Activated naive CD4-positive, alpha-beta T cell treated with anti-CD3 and anti-CD28 coated beads for 36 hours (primary cell): ENCODE results near the gene ZBED5. TPM values are rescaled to one million over a fixed set of nuclear protein-coding genes. Genes with fewer than 3 reads are reported as not detected.

ENCODE experiments used
- CTCF ChIA-PET: fragments of 350-600 bp; sonication (Branson Sonifier 250); formaldehyde crosslinking; loops from one replicate; lab custom pipeline; 2021; ENCODE audit warnings: antibody characterized with exemption; lab: Charles Lee
- DNase-seq: peaks from one replicate; pipeline ENCODE4 v3.0.0-alpha.2; 2020
- H3K27ac Mint-ChIP-seq: one replicate; pipeline ENCODE4 v1.8.0; 2021; ENCODE audit warnings: mild to moderate bottlenecking, mixed read lengths
- H3K27me3 Mint-ChIP-seq: one replicate; pipeline ENCODE4 v1.8.0; 2021; ENCODE audit warnings: low read depth, mixed read lengths
- H3K36me3 Mint-ChIP-seq: one replicate; pipeline ENCODE4 v1.8.0; 2021; ENCODE audit warnings: low read depth, mixed read lengths
- H3K4me1 Mint-ChIP-seq: one replicate; pipeline ENCODE4 v1.8.0; 2021; ENCODE audit warnings: low read depth, mixed read lengths
- H3K4me3 Mint-ChIP-seq: one replicate; pipeline ENCODE4 v1.8.0; 2021; ENCODE audit warnings: mild to moderate bottlenecking, moderate library complexity, mixed read lengths
- H3K9me3 Mint-ChIP-seq: one replicate; pipeline ENCODE4 v1.8.0; 2021; ENCODE audit warnings: mixed read lengths
- intact Hi-C: fragments of 100-400 bp; cut with micrococcal nuclease; formaldehyde crosslinking; loops from one replicate; pipeline ENCODE4 v1.15.1; 2023
- total RNA-seq, 2 experiments: library from RNA; stranded (reverse); gene quantifications; one replicate each; pipeline ENCODE4 v1.2.3, GENCODE V29; 2021

ZBED5 gene
- total RNA-seq, 2 experiments from 2014 or later = 50.4 to 52.4 TPM

GRCh38 chr11:10875430-10876021 is 17.7 kb upstream of the ZBED5 start:
- intact Hi-C loops = no loop called here
- H3K4me3 Mint-ChIP-seq = no peak overlapping the region
- no peak overlapping the region for H3K27ac Mint-ChIP-seq
- peaks cover 15% of the 10 kb centered on the region for H3K9me3 Mint-ChIP-seq
- CTCF ChIA-PET = interaction anchor here (0.7 to 0.9 kb wide), 2 partner anchors 12 to 50 kb away, joined by 3 read pairs; no protein-coding TSS in a partner anchor
- peaks cover 25% of the 10 kb centered on the region for H3K4me1 Mint-ChIP-seq
- H3K36me3 Mint-ChIP-seq = peaks cover 30% of the 10 kb centered on the region
- no peak for DNase-seq
- no peaks in the 10 kb centered on the region for H3K27me3 Mint-ChIP-seq

- H3K9me3 Mint-ChIP-seq = peaks cover 15% of the 10 kb centered on the region
- no peak for DNase-seq
- peaks cover 28% of the 10 kb centered on the region for H3K36me3 Mint-ChIP-seq
- CTCF ChIA-PET = no interaction called here
- H3K4me1 Mint-ChIP-seq = peaks cover 20% of the 10 kb centered on the region
- no peaks in the 10 kb centered on the region for H3K27me3 Mint-ChIP-seq
- no peak overlapping the region for H3K27ac Mint-ChIP-seq
- H3K4me3 Mint-ChIP-seq = no peak overlapping the region
- intact Hi-C loops = no loop called here
These were observed 14.2 kb upstream of the ZBED5 start for GRCh38 chr11:10872097-10872496.

GRCh38 chr11:10868352-10868751 is 10.5 kb upstream of the ZBED5 start:
- CTCF ChIA-PET = interaction anchor here (1.2 kb wide), 1 partner anchor 160 kb away, joined by 4 read pairs; no protein-coding TSS in a partner anchor
- intact Hi-C loops = no loop called here
- Mint-ChIP-seq H3K9me3 (peaks cover 13% of the 10 kb centered on the region), H3K27me3 (no peaks in the 10 kb centered on the region), H3K27ac (no peak overlapping the region), H3K4me3 (no peak overlapping the region), H3K36me3 (peaks cover 16% of the 10 kb centered on the region), H3K4me1 (peaks cover 24% of the 10 kb centered on the region)
- DNase-seq = no peak

GRCh38 chr11:10866893-10867331 is 9.1 kb upstream of the ZBED5 start:
- H3K36me3 Mint-ChIP-seq = peaks cover 6% of the 10 kb centered on the region
- H3K27me3 Mint-ChIP-seq = no peaks in the 10 kb centered on the region
- peaks cover 2% of the 10 kb centered on the region for H3K9me3 Mint-ChIP-seq
- H3K4me3 Mint-ChIP-seq = no peak overlapping the region
- H3K4me1 Mint-ChIP-seq = peaks cover 34% of the 10 kb centered on the region
- intact Hi-C loops = no loop called here
- no peak overlapping the region for H3K27ac Mint-ChIP-seq
- DNase-seq = no peak
- CTCF ChIA-PET = no interaction called here

GRCh38 chr11:10865837-10866270 is 8.0 kb upstream of the ZBED5 start:
- intact Hi-C loops = no loop called here
- peaks cover 1% of the 10 kb centered on the region for H3K9me3 Mint-ChIP-seq
- H3K4me3 Mint-ChIP-seq = peak overlapping the region; percentile 43
- no peak overlapping the region for H3K27ac Mint-ChIP-seq
- H3K4me1 Mint-ChIP-seq = peaks cover 36% of the 10 kb centered on the region
- CTCF ChIA-PET = no interaction called here
- H3K27me3 Mint-ChIP-seq = no peaks in the 10 kb centered on the region
- DNase-seq = no peak
- peaks cover 2% of the 10 kb centered on the region for H3K36me3 Mint-ChIP-seq

GRCh38 chr11:10864688-10865087 is 6.8 kb upstream of the ZBED5 start:
- no peak overlapping the region for H3K4me3 Mint-ChIP-seq
- H3K4me1 Mint-ChIP-seq = peaks cover 46% of the 10 kb centered on the region
- H3K27ac Mint-ChIP-seq = no peak overlapping the region
- no peaks in the 10 kb centered on the region for H3K27me3 Mint-ChIP-seq
- DNase-seq = no peak
- intact Hi-C loops = no loop called here
- CTCF ChIA-PET = no interaction called here
- peaks cover 2% of the 10 kb centered on the region for H3K36me3 Mint-ChIP-seq
- peaks cover 1% of the 10 kb centered on the region for H3K9me3 Mint-ChIP-seq

- Mint-ChIP-seq H3K36me3 (peaks cover 5% of the 10 kb centered on the region), H3K27ac (peak overlapping the region; percentile 65), H3K4me1 (peaks cover 42% of the 10 kb centered on the region), H3K9me3 (peaks cover 1% of the 10 kb centered on the region), H3K27me3 (no peaks in the 10 kb centered on the region), H3K4me3 (peak overlapping the region; percentile 21)
- DNase-seq = no peak
- CTCF ChIA-PET = no interaction called here
- intact Hi-C loops = no loop called here
These were observed 4.6 kb upstream of the ZBED5 start for GRCh38 chr11:10862446-10862845.

GRCh38 chr11:10861799-10862198 is 3.9 kb upstream of the ZBED5 start:
- no peak for DNase-seq
- H3K36me3 Mint-ChIP-seq = peaks cover 12% of the 10 kb centered on the region
- peaks cover 40% of the 10 kb centered on the region for H3K4me1 Mint-ChIP-seq
- no peak overlapping the region for H3K4me3 Mint-ChIP-seq
- H3K27me3 Mint-ChIP-seq = no peaks in the 10 kb centered on the region
- intact Hi-C loops = no loop called here
- CTCF ChIA-PET = no interaction called here
- peak overlapping the region; percentile 24 for H3K27ac Mint-ChIP-seq
- H3K9me3 Mint-ChIP-seq = peaks cover 1% of the 10 kb centered on the region

- no peak for DNase-seq
- H3K9me3 Mint-ChIP-seq = no peaks in the 10 kb centered on the region
- intact Hi-C loops = no loop called here
- H3K4me3 Mint-ChIP-seq = no peak overlapping the region
- H3K27ac Mint-ChIP-seq = no peak overlapping the region
- no peaks in the 10 kb centered on the region for H3K27me3 Mint-ChIP-seq
- CTCF ChIA-PET = interaction anchor here (0.7 to 1.3 kb wide), 3 partner anchors 26 to 94 kb away, joined by 3 read pairs; no protein-coding TSS in a partner anchor
- peaks cover 18% of the 10 kb centered on the region for H3K36me3 Mint-ChIP-seq
- H3K4me1 Mint-ChIP-seq = peaks cover 45% of the 10 kb centered on the region
These were observed 3.2 kb upstream of the ZBED5 start for GRCh38 chr11:10861047-10861446.

GRCh38 chr11:10858439-10859325 is 829 bp upstream of the ZBED5 start:
- Mint-ChIP-seq H3K36me3 (peaks cover 35% of the 10 kb centered on the region), H3K4me3 (peak overlapping the region; percentile 100), H3K27me3 (no peaks in the 10 kb centered on the region), H3K9me3 (no peaks in the 10 kb centered on the region), H3K4me1 (peaks cover 50% of the 10 kb centered on the region), H3K27ac (peak overlapping the region; percentile 100)
- CTCF ChIA-PET = interaction anchor here (1.1 to 2.9 kb wide), 4 partner anchors 18 to 49 kb away, joined by 3 to 18 read pairs (median 4); partner anchors contain the start of gene EIF4G2
- DNase-seq = peak; percentile 56
- intact Hi-C loops = loop anchor here (1.0 to 5.0 kb wide), 9 partner anchors 20 to 1398 kb away; partner anchors contain the start of genes CTR9, EIF4G2 and ZNF143

GRCh38 chr11:10857459-10857708 is 469 bp downstream of the ZBED5 start:
- no peaks in the 10 kb centered on the region for H3K9me3 Mint-ChIP-seq
- peak overlapping the region; percentile 100 for H3K4me3 Mint-ChIP-seq
- no peak for DNase-seq
- H3K4me1 Mint-ChIP-seq = peaks cover 44% of the 10 kb centered on the region
- H3K27me3 Mint-ChIP-seq = no peaks in the 10 kb centered on the region
- intact Hi-C loops = loop anchor here (5.0 kb wide), 1 partner anchor 295 kb away; no protein-coding TSS in a partner anchor
- peaks cover 43% of the 10 kb centered on the region for H3K36me3 Mint-ChIP-seq
- H3K27ac Mint-ChIP-seq = peak overlapping the region; percentile 100
- CTCF ChIA-PET = interaction anchor here (0.9 to 2.9 kb wide), 2 partner anchors 48 to 64 kb away, joined by 3 to 18 read pairs; partner anchors contain the start of gene EIF4G2

GRCh38 chr11:10856689-10857458 is 979 bp downstream of the ZBED5 start:
- H3K36me3 Mint-ChIP-seq = peaks cover 48% of the 10 kb centered on the region
- H3K27ac Mint-ChIP-seq = peak overlapping the region; percentile 100
- no peaks in the 10 kb centered on the region for H3K27me3 Mint-ChIP-seq
- peak overlapping the region; percentile 100 for H3K4me3 Mint-ChIP-seq
- H3K9me3 Mint-ChIP-seq = no peaks in the 10 kb centered on the region
- CTCF ChIA-PET = interaction anchor here (0.9 to 2.9 kb wide), 2 partner anchors 47 to 64 kb away, joined by 3 to 18 read pairs; partner anchors contain the start of gene EIF4G2
- H3K4me1 Mint-ChIP-seq = peaks cover 44% of the 10 kb centered on the region
- intact Hi-C loops = loop anchor here (5.0 kb wide), 1 partner anchor 295 kb away; no protein-coding TSS in a partner anchor
- DNase-seq = peak; percentile 28
